Measurements from ENCODE around the gene PTGFRN. TPM values are rescaled to one million over a fixed set of nuclear protein-coding genes. Genes with fewer than 3 reads are reported as not detected.
"Not testable (repeated sequence)": the region's sequence is repeated elsewhere in the genome, so short reads cannot be mapped to it uniquely, and the experiment has no call there.

PTGFRN gene
- total RNA-seq, 2 experiments from 2014 or later: 7.0 to 8.4 TPM

- DNase-seq (no peak), ATAC-seq (no peak)
- CTCF ChIA-PET: no interaction called here
- H3K36me3 Mint-ChIP-seq (ENCODE audit: low read depth): peaks cover 2% of the 10 kb centered on the region
- TF ChIP-seq CTCF (IDR thresholded peaks at IDR 0.05): no peak
- H3K4me3 Mint-ChIP-seq: no peak overlapping the region
- peaks cover 1% of the 10 kb centered on the region for H3K27me3 Mint-ChIP-seq
- POLR2A ChIA-PET: no interaction called here
- H3K4me1 Mint-ChIP-seq (ENCODE audit: low read depth): peaks cover 28% of the 10 kb centered on the region
- H3K9me3 Mint-ChIP-seq: no peaks in the 10 kb centered on the region
- intact Hi-C loops (cut with micrococcal nuclease): no loop called here
- H3K27ac Mint-ChIP-seq: no peak overlapping the region
Measured at GRCh38 chr1:116938216-116938615, 28.5 kb downstream of the PTGFRN start.

GRCh38 chr1:116939780-116940543, 30.2 kb downstream of the PTGFRN start:
- H3K36me3 Mint-ChIP-seq (ENCODE audit: low read depth); CTCF ChIA-PET; H3K4me3 Mint-ChIP-seq; DNase-seq; intact Hi-C loops (cut with micrococcal nuclease); H3K27me3 Mint-ChIP-seq; H3K9me3 Mint-ChIP-seq; H3K27ac Mint-ChIP-seq; ATAC-seq: not testable (repeated sequence)
- peaks cover 23% of the 10 kb centered on the region for H3K4me1 Mint-ChIP-seq (ENCODE audit: low read depth)
- POLR2A ChIA-PET: interaction anchor here (0.6 kb wide), 2 partner anchors 46 to 224 kb away, joined by 3 read pairs; no protein-coding TSS in a partner anchor

GRCh38 chr1:116940814-116941599, 31.3 kb downstream of the PTGFRN start:
- no peak for ATAC-seq
- no peak overlapping the region for H3K4me3 Mint-ChIP-seq
- H3K9me3 Mint-ChIP-seq: no peaks in the 10 kb centered on the region
- ChIA-PET POLR2A (interaction anchor here (0.6 kb wide), 2 partner anchors 225 to 716 kb away, joined by 3 to 4 read pairs; no protein-coding TSS in a partner anchor), CTCF (interaction anchor here (1.4 kb wide), 1 partner anchor 123 kb away, joined by 3 read pairs; no protein-coding TSS in a partner anchor)
- H3K27me3 Mint-ChIP-seq: peaks cover 1% of the 10 kb centered on the region
- H3K4me1 Mint-ChIP-seq (ENCODE audit: low read depth): peaks cover 30% of the 10 kb centered on the region
- DNase-seq: no peak
- H3K27ac Mint-ChIP-seq: no peak overlapping the region
- TF ChIP-seq CTCF (IDR thresholded peaks at IDR 0.05): no peak
- intact Hi-C loops (cut with micrococcal nuclease): no loop called here
- H3K36me3 Mint-ChIP-seq (ENCODE audit: low read depth): no peaks in the 10 kb centered on the region

DNA sequence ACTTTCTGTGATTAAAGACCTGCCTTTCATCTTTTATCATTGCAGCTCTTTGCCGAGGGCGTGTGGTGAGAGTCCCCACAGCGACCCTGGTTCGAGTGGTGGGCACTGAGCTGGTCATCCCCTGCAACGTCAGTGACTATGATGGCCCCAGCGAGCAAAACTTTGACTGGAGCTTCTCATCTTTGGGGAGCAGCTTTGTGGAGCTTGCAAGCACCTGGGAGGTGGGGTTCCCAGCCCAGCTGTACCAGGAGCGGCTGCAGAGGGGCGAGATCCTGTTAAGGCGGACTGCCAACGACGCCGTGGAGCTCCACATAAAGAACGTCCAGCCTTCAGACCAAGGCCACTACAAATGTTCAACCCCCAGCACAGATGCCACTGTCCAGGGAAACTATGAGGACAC, 32.0 kb downstream of the PTGFRN start:
- Mint-ChIP-seq H3K27me3 (no peaks in the 10 kb centered on the region), H3K9me3 (no peaks in the 10 kb centered on the region), H3K4me3 (no peak overlapping the region), H3K27ac (no peak overlapping the region), H3K36me3 (ENCODE audit: low read depth) (no peaks in the 10 kb centered on the region), H3K4me1 (ENCODE audit: low read depth) (peaks cover 30% of the 10 kb centered on the region)
- CTCF ChIA-PET: interaction anchor here (1.0 to 1.4 kb wide), 2 partner anchors 116 to 124 kb away, joined by 3 read pairs; no protein-coding TSS in a partner anchor
- intact Hi-C loops (cut with micrococcal nuclease): no loop called here
- TF ChIP-seq CTCF (IDR thresholded peaks at IDR 0.05): no peak
- DNase-seq: no peak
- POLR2A ChIA-PET: no interaction called here
- ATAC-seq: no peak

DNA sequence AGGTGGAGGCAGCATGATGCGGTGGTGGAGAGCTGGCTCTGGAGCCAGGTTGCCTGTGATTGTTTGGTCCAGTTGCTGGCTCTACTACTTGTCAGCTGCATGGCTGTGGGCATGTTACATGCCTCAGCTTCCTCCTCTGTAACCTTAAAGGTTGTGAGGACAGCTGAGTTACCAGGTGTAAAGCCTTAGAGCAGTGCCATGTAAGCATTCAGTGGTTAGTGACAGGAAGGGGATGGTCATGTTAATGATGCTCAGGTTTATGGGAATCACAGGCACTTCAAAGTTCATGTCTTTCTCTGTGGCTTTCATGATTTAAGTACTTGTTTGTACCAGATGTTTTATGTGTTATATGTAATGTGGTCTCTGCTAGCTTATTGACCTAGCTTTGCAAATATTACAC, 32.6 kb downstream of the PTGFRN start:
- Mint-ChIP-seq H3K9me3 (no peaks in the 10 kb centered on the region), H3K4me1 (ENCODE audit: low read depth) (peaks cover 30% of the 10 kb centered on the region), H3K36me3 (ENCODE audit: low read depth) (no peaks in the 10 kb centered on the region), H3K27ac (no peak overlapping the region), H3K4me3 (no peak overlapping the region), H3K27me3 (no peaks in the 10 kb centered on the region)
- peak; percentile 80 for ATAC-seq
- ChIA-PET POLR2A (interaction anchor here (1.1 kb wide), 1 partner anchor 26 kb away, joined by 4 read pairs; no protein-coding TSS in a partner anchor), CTCF (interaction anchor here (1.0 to 1.4 kb wide), 3 partner anchors 115 to 218 kb away, joined by 3 read pairs; no protein-coding TSS in a partner anchor)
- no peak for TF ChIP-seq CTCF (IDR thresholded peaks at IDR 0.05)
- DNase-seq: peak; percentile 13
- intact Hi-C loops (cut with micrococcal nuclease): no loop called here

Measured in activated CD8-positive, alpha-beta T cell treated with anti-CD3 and anti-CD28 coated beads for 36 hours (primary cell).